GM12892 (cell line): ENCODE data around the gene SLC7A1.

Experiments used
- POLR2A ChIP-seq: IDR thresholded peaks from 2 replicates; pipeline ENCODE4 v1.6.1; 2011; ENCODE audit warnings: low read depth, low read length, control low read depth
- POLR2AphosphoS5 ChIP-seq: IDR thresholded peaks from 2 replicates; pipeline ENCODE4 v1.6.1; 2011; ENCODE audit warnings: low read depth, low read length, control low read depth

DNA sequence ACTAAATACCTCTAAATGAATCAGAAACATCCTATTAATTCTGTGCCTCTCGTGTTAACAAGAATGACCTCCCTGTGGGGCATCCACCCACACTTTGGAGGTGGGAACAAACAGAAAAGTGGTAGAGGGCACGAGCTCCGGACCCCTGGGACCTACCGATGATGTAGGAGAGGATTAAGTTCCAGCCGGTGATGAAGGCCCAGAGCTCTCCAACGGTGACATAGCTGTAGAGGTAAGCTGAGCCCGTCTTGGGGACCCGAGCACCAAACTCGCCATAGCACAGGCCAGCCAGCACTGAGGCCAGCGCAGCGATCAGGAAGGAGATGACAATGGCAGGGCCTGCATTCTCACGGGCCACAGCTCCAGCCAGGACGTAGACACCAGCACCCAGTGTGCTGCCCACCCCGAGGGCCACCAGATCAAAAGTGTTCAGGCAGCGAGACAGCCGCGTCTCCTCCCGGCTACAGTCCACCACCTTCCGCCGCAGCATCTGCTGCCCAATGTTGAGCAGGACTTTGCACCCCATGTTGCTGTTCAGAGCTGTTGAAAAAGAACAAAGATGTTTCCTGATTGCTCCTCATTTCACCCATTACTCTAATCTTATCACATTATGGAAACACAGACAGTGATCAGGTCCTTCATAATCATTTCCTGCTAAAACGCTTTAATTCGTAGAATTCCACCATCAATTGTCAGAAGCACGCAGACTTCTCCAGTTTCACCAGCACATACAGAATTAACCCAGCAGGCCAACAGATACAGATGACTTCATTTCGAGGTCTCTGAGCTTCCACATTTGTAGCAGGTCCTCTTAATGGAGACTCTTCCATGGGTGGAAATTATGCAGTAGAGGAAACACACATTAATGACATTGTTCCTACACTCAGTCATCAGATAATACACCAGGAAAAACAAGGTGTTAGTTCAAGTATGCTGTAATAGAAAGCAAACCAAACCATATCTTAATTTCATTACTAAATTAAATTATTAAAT is 59.5 kb downstream of the SLC7A1 start:
- TF ChIP-seq POLR2AphosphoS5 (no peak), POLR2A (no peak)
